Ishikawa (cell line): Measurements from ENCODE around the gene IL17RC.

Source experiments
- CEBPB ChIP-seq: IDR thresholded peaks from 2 replicates; pipeline ENCODE4 v1.6.1; 2012
- EGR1 ChIP-seq: IDR thresholded peaks from 2 replicates; pipeline ENCODE4 v1.6.1; 2012
- EP300 ChIP-seq: IDR thresholded peaks from 2 replicates; pipeline ENCODE4 v1.6.1; 2012; ENCODE audit warnings: borderline replicate concordance
- FOXM1 ChIP-seq: IDR thresholded peaks from 2 replicates; pipeline ENCODE4 v1.6.1; 2012; ENCODE audit warnings: low read depth, borderline replicate concordance
- NFIC ChIP-seq: IDR thresholded peaks from 2 replicates; pipeline ENCODE4 v1.6.1; 2012
- RAD21 ChIP-seq: IDR thresholded peaks from 2 replicates; pipeline ENCODE4 v1.6.1; 2012; ENCODE audit warnings: low read depth
- TAF1 ChIP-seq: IDR thresholded peaks from 2 replicates; pipeline ENCODE4 v1.6.1; 2012; ENCODE audit warnings: low read depth, mild to moderate bottlenecking
- TCF12 ChIP-seq: IDR thresholded peaks from 2 replicates; pipeline ENCODE4 v1.6.1; 2012; ENCODE audit warnings: low read depth
- YY1 ChIP-seq: IDR thresholded peaks from 2 replicates; pipeline ENCODE4 v1.6.1; 2012; ENCODE audit warnings: low read depth
- TF ChIP-seq, protein P1 (sequence below): IDR thresholded peaks from 2 replicates; pipeline ENCODE4 v1.6.1; 2012
- TF ChIP-seq, protein P2 (sequence below): IDR thresholded peaks from 2 replicates; pipeline ENCODE4 v1.6.1; 2012

- TF ChIP-seq FOXM1 = no peak
- peak; percentile 37; the same call in 1 of the 2 replicates for TF ChIP-seq NFIC
- TF ChIP-seq, protein P1, sequence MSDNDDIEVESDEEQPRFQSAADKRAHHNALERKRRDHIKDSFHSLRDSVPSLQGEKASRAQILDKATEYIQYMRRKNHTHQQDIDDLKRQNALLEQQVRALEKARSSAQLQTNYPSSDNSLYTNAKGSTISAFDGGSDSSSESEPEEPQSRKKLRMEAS = peak; percentile 97
- no peak for TF ChIP-seq EP300
- TF ChIP-seq TCF12 = peak; percentile 49
- no peak for TF ChIP-seq CEBPB
- no peak for TF ChIP-seq EGR1
- TF ChIP-seq TAF1 = no peak
- TF ChIP-seq RAD21 = peak; percentile 34; the same call in 1 of the 2 replicates
- peak; percentile 35; the same call in 1 of the 2 replicates for TF ChIP-seq YY1
- TF ChIP-seq, protein P2, sequence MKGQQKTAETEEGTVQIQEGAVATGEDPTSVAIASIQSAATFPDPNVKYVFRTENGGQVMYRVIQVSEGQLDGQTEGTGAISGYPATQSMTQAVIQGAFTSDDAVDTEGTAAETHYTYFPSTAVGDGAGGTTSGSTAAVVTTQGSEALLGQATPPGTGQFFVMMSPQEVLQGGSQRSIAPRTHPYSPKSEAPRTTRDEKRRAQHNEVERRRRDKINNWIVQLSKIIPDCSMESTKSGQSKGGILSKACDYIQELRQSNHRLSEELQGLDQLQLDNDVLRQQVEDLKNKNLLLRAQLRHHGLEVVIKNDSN = peak; percentile 66
Measured at GRCh38 chr3:9947025-9947995, 30.4 kb downstream of the IL17RC start.
